ENCODE measurements around the gene TSPAN32.

TSPAN32 gene

DNA sequence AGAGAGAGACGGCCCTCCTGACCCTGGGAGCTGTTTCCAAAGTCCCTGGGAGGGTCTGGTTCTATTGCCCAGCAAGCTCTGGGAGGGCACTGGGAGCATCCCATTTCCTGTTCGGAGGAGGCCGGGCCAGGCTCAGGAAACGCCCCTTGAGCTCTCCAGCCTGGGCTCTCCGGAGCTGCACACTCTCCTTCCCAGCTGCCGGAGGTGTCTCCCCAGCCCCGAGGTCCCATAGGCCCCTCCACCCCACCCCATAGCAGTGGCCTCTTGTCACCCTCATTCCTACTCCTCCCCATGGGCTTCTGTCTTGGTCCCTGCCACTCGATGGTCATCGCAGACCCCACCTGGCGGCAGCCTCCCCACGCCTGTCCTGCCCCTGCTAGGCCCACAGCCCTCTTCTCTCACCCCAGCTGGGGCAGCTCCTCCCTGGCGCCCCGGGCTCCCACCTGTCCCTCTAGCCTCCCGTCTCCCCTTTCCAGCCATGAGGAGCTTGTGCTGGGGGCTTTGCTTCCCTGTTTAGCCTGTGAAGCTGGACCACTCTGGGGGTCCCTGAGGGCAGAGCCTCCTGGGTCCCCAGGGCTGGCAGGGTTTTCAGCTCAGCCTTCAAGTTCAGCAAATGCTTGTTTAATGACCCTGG lies 2.8 kb downstream of the TSPAN32 start:
- no peak for DNase-seq

- DNase-seq = peak; percentile 68
Observed at GRCh38 chr11:2305140-2305778, 3.4 kb downstream of the TSPAN32 start.

DNA sequence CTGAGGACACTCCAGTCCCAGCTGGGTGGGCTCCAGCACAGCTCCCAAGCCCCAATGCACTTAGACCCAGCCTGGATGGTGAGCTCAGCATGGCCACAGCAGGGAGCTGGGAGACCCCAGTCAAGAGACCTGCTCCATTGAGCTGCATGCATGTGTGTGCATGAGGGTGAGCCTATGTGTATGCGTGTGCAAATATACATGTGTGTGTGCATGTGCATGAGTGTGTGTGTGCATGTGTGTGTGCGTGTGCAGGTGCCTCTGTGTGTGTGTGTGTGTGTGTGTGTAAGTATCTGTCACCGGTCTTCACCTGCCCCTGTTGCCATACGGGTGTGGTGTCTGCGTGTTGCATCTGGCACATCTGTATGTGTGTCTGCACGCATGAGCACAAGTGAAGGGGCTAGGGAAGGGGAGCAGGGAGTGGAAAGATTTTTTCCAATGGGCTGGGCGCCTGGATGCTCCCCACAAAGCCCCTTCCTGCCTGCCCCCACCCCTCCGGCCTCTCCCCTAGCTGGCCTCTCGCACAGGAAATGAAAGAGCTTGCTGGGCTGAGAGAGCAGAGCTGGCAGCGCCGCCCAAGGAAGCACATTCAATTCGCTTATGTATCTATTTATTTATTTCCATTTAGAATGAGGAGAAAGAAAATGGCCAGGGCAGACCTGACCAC lies 4.1 kb downstream of the TSPAN32 start:
- DNase-seq = peak; percentile 71

GRCh38 chr11:2306452-2306823 lies 4.6 kb downstream of the TSPAN32 start:
- peak; percentile 96 for DNase-seq

- DNase-seq = no peak
Observed at GRCh38 chr11:2306877-2307500, 5.2 kb downstream of the TSPAN32 start.

GRCh38 chr11:2307501-2308331 lies 5.9 kb downstream of the TSPAN32 start:
- no peak for DNase-seq

DNA sequence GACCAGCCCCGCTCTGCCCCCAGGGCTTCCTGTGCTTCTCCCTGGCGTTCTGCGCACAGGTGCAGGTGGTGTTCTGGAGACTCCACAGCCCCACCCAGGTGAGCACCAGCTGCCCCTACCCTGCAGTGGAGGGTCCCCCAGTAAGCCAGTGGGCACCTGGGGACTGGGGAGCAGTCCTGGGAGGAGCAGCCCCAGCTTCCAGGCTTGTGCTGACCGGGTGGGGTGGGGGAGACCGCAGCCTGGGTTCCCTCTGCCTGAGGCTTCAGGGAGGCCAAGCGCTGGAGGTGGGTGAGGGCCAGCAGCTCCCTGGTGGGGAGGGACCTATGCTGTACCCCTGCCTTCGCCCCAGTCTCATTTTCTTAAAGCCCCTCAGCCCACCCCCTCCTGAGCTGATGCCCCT lies 6.9 kb downstream of the TSPAN32 start:
- no peak for DNase-seq

- DNase-seq = no peak
Observed at GRCh38 chr11:2309251-2310072, 7.6 kb downstream of the TSPAN32 start.

GRCh38 chr11:2310073-2310785 lies 8.4 kb downstream of the TSPAN32 start:
- DNase-seq = no peak

DNA sequence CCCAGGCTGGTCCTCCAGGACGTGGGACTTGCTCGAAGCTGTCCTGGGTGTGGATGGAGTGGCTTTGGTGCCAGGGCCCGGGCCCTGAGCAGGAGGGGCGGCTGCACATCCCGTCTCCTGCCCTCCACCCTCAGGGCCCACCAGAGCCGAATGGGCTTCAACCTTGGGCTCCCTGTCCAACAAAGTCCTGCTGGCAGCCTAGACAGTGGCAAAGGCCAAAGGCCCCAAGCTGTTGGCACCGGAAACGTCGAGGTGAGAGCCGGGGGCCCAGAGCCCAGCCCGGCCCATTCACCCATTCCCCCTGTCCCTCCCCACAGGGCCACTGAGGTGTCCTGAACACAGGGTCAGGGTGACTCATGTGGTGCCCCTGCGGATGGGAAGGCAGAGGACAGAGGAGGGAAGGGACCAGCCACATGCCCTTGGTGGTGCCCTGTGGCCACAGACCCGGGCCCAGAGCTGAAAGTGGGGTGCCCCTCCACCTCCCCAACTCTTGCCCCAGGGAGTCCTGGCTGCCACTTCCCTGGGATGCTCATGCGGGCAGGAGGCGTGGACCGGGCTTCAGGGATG lies 9.1 kb downstream of the TSPAN32 start:
- DNase-seq = no peak

GRCh38 chr11:2311353-2312133 lies 9.7 kb downstream of the TSPAN32 start:
- no peak for DNase-seq

GRCh38 chr11:2312232-2313042 lies 10.6 kb downstream of the TSPAN32 start:
- peak; percentile 32 for DNase-seq

DNA sequence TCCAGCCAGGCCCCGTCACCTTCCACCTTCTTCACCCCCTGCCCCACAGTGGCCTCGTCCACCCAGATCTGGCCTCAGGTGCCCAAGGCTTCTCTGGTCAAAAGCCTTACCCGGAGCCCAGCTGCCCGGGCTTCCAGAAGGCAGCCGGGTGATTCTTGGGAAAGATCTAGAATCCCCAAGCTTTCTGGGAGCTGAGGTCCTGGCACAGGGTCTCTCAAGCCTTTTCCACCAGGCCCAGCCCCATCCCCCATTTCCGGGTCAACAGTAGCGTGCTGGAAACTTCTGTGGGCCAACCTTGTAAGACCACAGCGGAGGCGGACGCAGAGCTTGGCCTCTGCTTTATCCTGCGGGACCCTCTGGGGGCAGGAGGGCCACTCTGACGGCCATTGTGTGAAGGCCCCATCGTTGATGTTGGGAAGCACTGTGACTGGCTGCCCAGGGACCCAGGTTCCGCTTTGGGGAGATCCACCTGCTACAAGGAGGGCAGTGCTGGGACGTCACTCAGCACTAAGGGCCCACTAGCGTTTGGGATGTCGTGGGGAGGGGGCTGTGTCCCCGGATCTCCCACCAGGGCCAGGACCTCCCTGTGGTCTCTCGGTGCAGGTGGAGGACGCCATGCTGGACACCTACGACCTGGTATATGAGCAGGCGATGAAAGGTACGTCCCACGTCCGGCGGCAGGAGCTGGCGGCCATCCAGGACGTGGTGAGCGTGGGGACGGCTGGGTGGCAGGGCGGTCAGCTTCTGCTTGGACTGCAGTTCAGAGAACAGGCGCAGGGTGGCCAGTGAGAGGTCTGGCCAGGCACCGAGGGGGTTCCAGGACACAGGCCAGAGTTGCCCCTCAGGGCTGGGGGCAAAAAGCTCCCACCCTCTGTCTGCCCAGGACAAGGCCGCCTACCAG lies 11.5 kb downstream of the TSPAN32 start:
- DNase-seq = no peak

DNA sequence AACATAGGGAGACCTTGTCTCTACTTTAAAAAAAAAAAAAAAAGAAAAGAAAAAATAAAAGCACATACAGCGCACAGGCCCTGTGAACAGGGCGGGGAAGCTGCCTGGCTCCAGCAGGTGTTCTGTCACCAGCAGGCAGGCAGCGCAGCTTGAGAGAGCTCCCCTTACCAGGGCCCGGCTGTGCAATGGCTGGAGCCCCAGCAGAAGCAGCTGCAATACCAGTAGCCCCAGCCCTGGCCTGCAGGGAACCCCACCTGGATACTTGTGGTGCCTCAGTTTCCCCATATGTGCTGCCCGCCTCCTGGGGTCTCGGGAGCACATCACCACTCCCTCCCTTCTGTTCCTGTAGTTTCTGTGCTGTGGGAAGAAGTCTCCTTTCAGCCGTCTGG lies 12.3 kb downstream of the TSPAN32 start:
- DNase-seq = no peak

DNA sequence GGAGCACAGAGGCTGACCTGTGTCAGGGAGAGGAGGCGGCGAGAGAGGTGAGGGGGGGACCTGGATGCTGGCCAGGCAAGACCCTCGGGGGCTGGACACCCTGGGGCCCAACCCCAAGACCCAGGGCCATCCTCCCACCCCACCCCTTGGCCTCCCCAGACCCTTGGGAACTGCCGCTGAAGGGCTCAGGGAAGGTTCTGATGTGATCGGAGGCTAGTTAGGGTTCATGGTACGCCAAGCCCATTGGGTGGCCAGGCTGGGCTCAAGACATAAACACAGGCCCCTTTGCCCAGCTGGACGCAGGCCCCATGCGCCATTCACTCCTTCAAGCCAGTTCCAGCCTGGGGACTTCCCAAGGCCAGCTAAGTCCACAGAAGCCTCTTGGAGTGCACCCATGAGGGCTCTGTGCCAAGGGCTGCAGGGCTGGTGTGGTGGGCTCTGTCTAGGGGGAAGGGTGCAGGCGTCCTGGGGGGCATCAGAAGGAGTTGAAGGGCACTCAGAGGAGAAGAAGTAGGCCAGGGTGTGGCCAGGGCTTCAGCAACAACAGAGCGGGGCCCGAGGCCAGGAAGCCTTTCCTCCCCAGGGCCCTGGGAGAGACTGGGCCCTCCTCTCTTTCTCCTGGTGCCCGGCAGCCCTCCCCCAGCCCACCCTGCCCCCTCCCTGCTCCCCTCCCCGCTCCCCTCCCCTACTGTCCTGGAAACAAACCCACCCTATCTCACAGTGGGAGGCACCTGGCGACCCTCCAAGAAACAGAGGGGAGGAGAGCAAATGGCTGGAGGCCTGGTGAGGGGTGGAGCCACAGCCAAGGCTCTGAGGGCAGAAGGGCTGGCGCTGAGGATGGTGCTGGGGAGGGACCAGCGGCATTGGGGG lies 12.9 kb downstream of the TSPAN32 start:
- peak; percentile 90 for DNase-seq

DNA sequence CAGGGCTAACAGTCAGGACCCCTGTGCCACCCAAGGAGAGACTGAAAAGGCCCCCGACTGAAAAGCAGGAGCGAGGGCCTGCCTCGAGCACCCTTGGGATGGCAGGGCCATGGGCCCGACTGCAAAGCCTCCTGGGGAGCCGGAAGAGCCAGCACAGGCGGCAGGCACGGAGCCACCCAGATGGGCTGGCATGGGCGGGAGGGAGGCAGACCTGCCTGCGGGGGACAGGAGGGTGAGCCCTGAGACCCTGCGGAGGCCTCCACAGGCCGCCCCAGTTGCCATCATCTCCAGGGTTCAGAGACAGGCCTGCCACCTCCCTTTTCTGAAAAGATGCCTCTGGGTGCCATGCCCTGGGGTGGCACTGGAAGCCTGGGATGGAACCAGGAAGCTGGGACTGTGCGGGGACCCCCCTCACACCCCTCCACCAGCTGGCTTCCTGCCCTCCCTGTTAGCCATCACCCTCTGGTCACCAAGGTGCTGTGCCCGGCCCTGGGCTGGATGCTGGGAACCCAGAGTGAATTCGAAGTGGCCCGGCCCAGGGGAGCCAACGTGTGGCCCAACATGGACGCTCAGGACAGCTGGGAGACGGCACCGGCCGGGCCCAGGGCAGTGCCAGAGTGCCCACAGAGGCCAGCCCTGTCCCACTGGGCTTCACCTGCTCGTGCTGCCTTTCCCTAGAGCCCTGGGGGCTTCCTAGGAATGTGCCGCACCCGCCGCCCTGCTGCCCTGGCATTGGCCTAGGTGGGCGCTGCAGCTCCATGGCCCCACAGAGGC lies 13.8 kb downstream of the TSPAN32 start:
- DNase-seq = no peak

All from fibroblast of skin of abdomen (primary cell).